NCI-H146 treated with DMSO at 0.1 percent for 48 hours (cell line): ENCODE measurements around the gene TRRAP.

ENCODE experiments used
- DNase-seq: peaks from one replicate; lab custom pipeline; 2025; ENCODE audit not compliant: unreplicated experiment; lab: John Stamatoyannopoulos, UW

Gene TRRAP

GRCh38 chr7:98985406-98985805 lies 107.1 kb downstream of the TRRAP start:
- no peak for DNase-seq

- no peak for DNase-seq
Measured at GRCh38 chr7:98985945-98986344, 107.6 kb downstream of the TRRAP start.

- no peak for DNase-seq
Measured at GRCh38 chr7:98988641-98989040, 110.3 kb downstream of the TRRAP start.

GRCh38 chr7:98990356-98990755 lies 112.0 kb downstream of the TRRAP start:
- no peak for DNase-seq

GRCh38 chr7:98991141-98991540 lies 112.8 kb downstream of the TRRAP start:
- no peak for DNase-seq

- DNase-seq = no peak
Measured at GRCh38 chr7:98992076-98992475, 113.7 kb downstream of the TRRAP start.

- DNase-seq = no peak
Measured at GRCh38 chr7:98993024-98993897, 114.9 kb downstream of the TRRAP start.

GRCh38 chr7:98994046-98994944 lies 116.0 kb downstream of the TRRAP start:
- no peak for DNase-seq

- DNase-seq = no peak
Measured at GRCh38 chr7:98995111-98995510, 116.8 kb downstream of the TRRAP start.

- no peak for DNase-seq
Measured at GRCh38 chr7:98995523-98996149, 117.3 kb downstream of the TRRAP start.

GRCh38 chr7:98996150-98996552 lies 117.8 kb downstream of the TRRAP start:
- DNase-seq = no peak

GRCh38 chr7:98997846-98998245 lies 119.5 kb downstream of the TRRAP start:
- DNase-seq = no peak

GRCh38 chr7:98998821-98999725 lies 120.7 kb downstream of the TRRAP start:
- no peak for DNase-seq

- no peak for DNase-seq
Measured at GRCh38 chr7:99000196-99000903, 122.0 kb downstream of the TRRAP start.

GRCh38 chr7:99000904-99001465 lies 122.7 kb downstream of the TRRAP start:
- no peak for DNase-seq

GRCh38 chr7:99001482-99002147 lies 123.3 kb downstream of the TRRAP start:
- no peak for DNase-seq

GRCh38 chr7:99002148-99002826 lies 124.0 kb downstream of the TRRAP start:
- no peak for DNase-seq

GRCh38 chr7:99002827-99003212 lies 124.5 kb downstream of the TRRAP start:
- no peak for DNase-seq
